Retinal pigment epithelial cell (primary cell): ENCODE results near the gene SGCA.

Experiments
- DNase-seq: peaks from one replicate; pipeline ENCODE4 v3.0.0-alpha.2; 2010; ENCODE audit warnings: low read depth
- H3K4me3 ChIP-seq: 2 replicates; pipeline ENCODE4 v1.5.1; 2011; ENCODE audit warnings: mild to moderate bottlenecking, low read length, control low read depth, moderate library complexity
- TF ChIP-seq, protein P1 (sequence below): conservative IDR thresholded peaks from 2 replicates; pipeline ENCODE4 v1.5.1; 2011; ENCODE audit warnings: low read depth, low read length, control low read depth, inconsistent platforms

SGCA gene

GRCh38 chr17:50190293-50190602 is 24.4 kb downstream of the SGCA start:
- DNase-seq, result no peak
- no peak overlapping the region for H3K4me3 ChIP-seq
- TF ChIP-seq, protein P1, sequence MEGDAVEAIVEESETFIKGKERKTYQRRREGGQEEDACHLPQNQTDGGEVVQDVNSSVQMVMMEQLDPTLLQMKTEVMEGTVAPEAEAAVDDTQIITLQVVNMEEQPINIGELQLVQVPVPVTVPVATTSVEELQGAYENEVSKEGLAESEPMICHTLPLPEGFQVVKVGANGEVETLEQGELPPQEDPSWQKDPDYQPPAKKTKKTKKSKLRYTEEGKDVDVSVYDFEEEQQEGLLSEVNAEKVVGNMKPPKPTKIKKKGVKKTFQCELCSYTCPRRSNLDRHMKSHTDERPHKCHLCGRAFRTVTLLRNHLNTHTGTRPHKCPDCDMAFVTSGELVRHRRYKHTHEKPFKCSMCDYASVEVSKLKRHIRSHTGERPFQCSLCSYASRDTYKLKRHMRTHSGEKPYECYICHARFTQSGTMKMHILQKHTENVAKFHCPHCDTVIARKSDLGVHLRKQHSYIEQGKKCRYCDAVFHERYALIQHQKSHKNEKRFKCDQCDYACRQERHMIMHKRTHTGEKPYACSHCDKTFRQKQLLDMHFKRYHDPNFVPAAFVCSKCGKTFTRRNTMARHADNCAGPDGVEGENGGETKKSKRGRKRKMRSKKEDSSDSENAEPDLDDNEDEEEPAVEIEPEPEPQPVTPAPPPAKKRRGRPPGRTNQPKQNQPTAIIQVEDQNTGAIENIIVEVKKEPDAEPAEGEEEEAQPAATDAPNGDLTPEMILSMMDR, result no peak

GRCh38 chr17:50190603-50191358 is 25.0 kb downstream of the SGCA start:
- DNase-seq, result no peak
- TF ChIP-seq, protein P1, result no peak
- H3K4me3 ChIP-seq, result no peak overlapping the region

DNA sequence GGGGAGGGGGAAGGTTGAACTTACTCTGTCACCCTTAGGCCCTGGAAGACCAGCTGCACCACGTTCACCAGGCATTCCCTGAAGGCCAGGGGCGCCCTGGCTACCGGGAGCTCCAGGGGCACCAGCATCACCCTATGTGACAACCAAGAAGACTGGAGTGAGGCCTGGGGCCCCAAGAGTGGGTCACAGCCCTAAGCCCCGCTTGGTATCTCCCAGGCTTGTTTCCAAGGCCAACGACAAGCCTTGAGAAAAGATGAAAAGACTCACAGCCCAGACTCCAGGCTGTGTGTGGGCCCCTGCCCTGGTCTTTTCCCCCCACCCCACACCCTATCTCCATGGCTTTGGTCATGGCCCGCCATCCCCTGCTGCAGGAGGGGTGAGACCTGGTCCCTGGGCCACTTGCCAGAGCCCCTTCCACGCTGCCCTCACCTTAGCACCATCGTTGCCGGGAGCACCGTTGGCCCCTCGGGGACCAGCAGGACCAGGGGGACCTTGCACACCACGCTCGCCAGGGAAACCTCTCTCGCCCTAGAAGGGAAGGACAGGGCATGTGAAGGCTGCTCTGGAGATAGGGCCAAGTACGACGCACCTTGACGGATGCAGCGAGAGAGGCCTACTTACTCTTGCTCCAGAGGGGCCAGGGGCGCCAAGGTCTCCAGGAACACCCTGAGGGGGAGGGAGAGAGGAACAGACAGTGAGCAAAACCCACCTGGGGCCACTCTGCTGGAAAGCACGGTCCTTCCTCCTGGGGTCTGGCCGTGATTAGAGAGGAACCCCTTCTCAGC is 25.7 kb downstream of the SGCA start:
- no peak for DNase-seq
- no peak overlapping the region for H3K4me3 ChIP-seq

GRCh38 chr17:50192144-50192617 is 26.4 kb downstream of the SGCA start:
- H3K4me3 ChIP-seq, result no peak overlapping the region
- TF ChIP-seq, protein P1, result no peak
- no peak for DNase-seq

More for the DNA sequence above, 25.7 kb downstream of the SGCA start:
- TF ChIP-seq, protein P1, result no peak

DNA sequence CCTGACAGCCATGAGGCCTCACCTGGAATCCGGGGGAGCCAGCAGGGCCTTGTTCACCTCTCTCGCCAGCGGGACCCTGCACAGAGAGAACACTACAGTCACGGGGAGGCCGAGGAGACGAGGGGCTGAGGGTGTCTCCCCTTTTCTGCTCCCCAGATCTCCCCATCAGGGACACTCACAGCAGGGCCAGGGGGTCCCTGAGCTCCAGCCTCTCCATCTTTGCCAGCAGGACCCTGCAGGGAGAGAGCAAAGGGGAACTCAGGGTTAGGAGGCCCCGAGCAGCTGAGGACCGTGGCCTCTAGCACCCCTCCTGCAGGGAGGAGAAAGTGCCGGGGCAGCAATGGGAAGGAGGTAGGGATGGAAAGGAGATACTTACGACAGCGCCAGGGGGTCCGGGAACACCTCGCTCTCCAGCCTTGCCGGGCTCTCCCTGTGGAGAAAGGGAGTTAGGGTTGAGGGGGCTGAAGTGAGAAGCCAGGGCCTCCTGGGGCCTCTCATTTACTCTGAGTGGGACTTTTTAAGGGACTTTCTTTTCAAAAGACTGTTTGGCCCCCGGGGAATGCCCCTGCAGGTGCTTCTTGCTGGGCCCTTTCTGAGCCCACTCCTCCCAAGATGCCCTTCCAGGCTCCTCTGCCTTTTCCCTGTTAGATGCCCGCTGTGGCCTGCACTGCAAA is 26.9 kb downstream of the SGCA start:
- TF ChIP-seq, protein P1, result no peak
- H3K4me3 ChIP-seq, result no peak overlapping the region
- no peak for DNase-seq

DNA sequence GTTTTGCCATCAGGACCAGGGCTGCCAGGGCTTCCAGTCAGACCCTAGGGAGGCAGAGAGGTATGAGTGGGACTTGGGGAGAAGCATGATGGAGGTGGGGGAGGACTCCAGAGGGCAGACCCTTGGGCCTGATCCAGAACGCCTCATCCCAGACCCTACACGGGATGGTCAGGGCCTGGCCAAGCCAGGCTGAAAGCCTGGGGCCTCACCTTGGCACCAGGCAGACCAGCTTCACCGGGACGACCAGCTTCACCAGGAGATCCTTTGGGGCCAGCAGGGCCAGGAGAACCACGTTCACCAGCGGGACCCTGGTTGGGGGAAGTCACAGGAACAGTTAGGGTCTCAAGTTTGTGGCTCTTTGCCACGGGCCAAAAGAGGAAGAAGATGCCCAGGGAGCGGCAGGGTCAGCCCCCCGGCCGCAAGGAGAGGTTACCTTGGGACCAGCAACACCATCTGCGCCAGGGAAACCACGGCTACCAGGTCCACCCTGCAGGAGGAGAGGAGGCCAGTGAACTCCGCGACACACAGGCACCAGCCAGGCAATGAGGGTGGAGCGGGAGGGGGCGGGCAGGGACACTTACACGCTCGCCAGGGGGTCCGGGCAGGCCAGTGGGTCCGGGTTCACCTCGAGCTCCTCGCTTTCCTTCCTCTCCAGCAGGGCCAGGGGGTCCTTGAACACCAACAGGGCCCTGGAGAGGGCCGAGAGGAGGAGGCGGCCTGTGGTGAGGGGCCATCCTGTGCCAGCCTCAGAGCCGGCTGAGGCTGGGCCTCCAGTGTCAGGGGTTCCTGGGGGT is 28.5 kb downstream of the SGCA start:
- no peak for DNase-seq
- no peak overlapping the region for H3K4me3 ChIP-seq
- TF ChIP-seq, protein P1, result no peak
